Breast epithelium (tissue), 4 donors: ENCODE measurements around the gene GZMH. TPM values are rescaled to one million over a fixed set of nuclear protein-coding genes. Genes with fewer than 3 reads are reported as not detected.

Source experiments
- DNase-seq, 2 donors: peaks; one replicate each; pipeline ENCODE4 v3.0.0-alpha.2; 2019; ENCODE audit warnings: low spot score in 2 of 2
- H3K27ac ChIP-seq, 2 donors: fragments of 200-600 bp; sonication (generic) in 1 of 2; one replicate each; pipeline ENCODE4 v1.5.1; 2016 to 2019; ENCODE audit warnings: mild to moderate bottlenecking in 1 of 2
- H3K27me3 ChIP-seq, 2 donors: fragments of 200-600 bp; sonication (generic) in 1 of 2; one replicate each; pipeline versions ENCODE4 v1.5.1 to v1.6.0; 2017 to 2019; ENCODE audit warnings: control low read depth in 1 of 2, mild to moderate bottlenecking in 1 of 2
- H3K36me3 ChIP-seq: fragments of 200-600 bp; one replicate; pipeline ENCODE4 v1.5.1; 2019
- H3K4me1 ChIP-seq, 2 donors: fragments of 200-600 bp; sonication (generic); one replicate each; pipeline ENCODE4 v1.5.1; 2016 to 2019; ENCODE audit warnings: control low read depth in 1 of 2
- H3K4me3 ChIP-seq, 3 donors: fragments of 200-600 bp; sonication (generic); 1 replicate in 2 of 3; 2 replicates in 1 of 3; pipeline ENCODE4 v1.5.1; 2016 to 2019; ENCODE audit warnings: mild to moderate bottlenecking in 3 of 3, moderate library complexity in 2 of 3
- H3K9me3 ChIP-seq, 2 donors: fragments of 200-600 bp; sonication (generic) in 1 of 2; one replicate each; pipeline ENCODE4 v1.5.1; 2016 to 2019; ENCODE audit warnings: control low read depth in 1 of 2
- CTCF ChIP-seq, 3 donors: fragments of 450-650 bp; IDR thresholded peaks; one replicate each; pipeline ENCODE4 v1.5.1; 2016 to 2017; ENCODE audit warnings: antibody characterized with exemption in 3 of 3, mild to moderate bottlenecking in 3 of 3, moderate library complexity in 3 of 3
- POLR2A ChIP-seq: fragments of 450-650 bp; IDR thresholded peaks from one replicate; pipeline ENCODE4 v1.6.1; 2016; ENCODE audit warnings: antibody characterized with exemption, mild to moderate bottlenecking, moderate library complexity
- POLR2AphosphoS5 ChIP-seq, 3 donors: sonication (generic); formaldehyde crosslinking; IDR thresholded peaks; one replicate each; pipeline ENCODE4 v1.6.1; 2017; ENCODE audit warnings: antibody characterized with exemption in 3 of 3
- intact Hi-C: fragments of 100-400 bp; cut with DNase I; formaldehyde crosslinking; loops from one replicate; pipeline ENCODE4 v1.15.1; 2023; ENCODE audit warnings: low total_unique reads
- total RNA-seq, 3 donors: library from RNA; depleted of rRNA; stranded (reverse); fragments of >200 nt; gene quantifications; one replicate each; pipeline ENCODE4 v1.1.0, GENCODE V29; 2016

Gene GZMH
- total RNA-seq, 3 donors from 2014 or later: 0.80 to 1.3 (median 0.98) TPM

GRCh38 chr14:24629521-24629920 is 20.0 kb upstream of the GZMH start:
- no peak overlapping the region for H3K4me3 ChIP-seq
- no peak for TF ChIP-seq CTCF (IDR thresholded peaks at IDR 0.05)
- TF ChIP-seq POLR2AphosphoS5 (IDR thresholded peaks at IDR 0.05): no peak
- no peak for TF ChIP-seq POLR2A
- no peaks in the 10 kb centered on the region for H3K36me3 ChIP-seq
- H3K27me3 ChIP-seq: no peaks in the 10 kb centered on the region
- intact Hi-C loops: no loop called here
- peaks cover 0 to 6% of the 10 kb centered on the region in 2 donors for H3K4me1 ChIP-seq
- no peak overlapping the region for H3K27ac ChIP-seq
- H3K9me3 ChIP-seq: no peaks in the 10 kb centered on the region
- DNase-seq: no peak

GRCh38 chr14:24613747-24614146 is 4.3 kb upstream of the GZMH start:
- Histone ChIP-seq H3K9me3 (no peaks in the 10 kb centered on the region), H3K27ac (no peak overlapping the region), H3K27me3 (no peaks in the 10 kb centered on the region), H3K4me3 (no peak overlapping the region), H3K4me1 (no peaks in the 10 kb centered on the region), H3K36me3 (no peaks in the 10 kb centered on the region)
- no peak for DNase-seq
- TF ChIP-seq CTCF (IDR thresholded peaks at IDR 0.05): no peak
- no peak for TF ChIP-seq POLR2AphosphoS5 (IDR thresholded peaks at IDR 0.05)
- no peak for TF ChIP-seq POLR2A
- intact Hi-C loops: no loop called here

- no peaks in the 10 kb centered on the region for H3K4me1 ChIP-seq
- no peak for DNase-seq
- TF ChIP-seq CTCF (IDR thresholded peaks at IDR 0.05): no peak
- H3K9me3 ChIP-seq: no peaks in the 10 kb centered on the region
- H3K36me3 ChIP-seq: no peaks in the 10 kb centered on the region
- no peak overlapping the region for H3K4me3 ChIP-seq
- intact Hi-C loops: no loop called here
- no peak overlapping the region for H3K27ac ChIP-seq
- no peaks in the 10 kb centered on the region for H3K27me3 ChIP-seq
Observed at GRCh38 chr14:24613241-24613640, 3.8 kb upstream of the GZMH start.

GRCh38 chr14:24612196-24612595 is 2.7 kb upstream of the GZMH start:
- Histone ChIP-seq H3K36me3 (no peaks in the 10 kb centered on the region), H3K27me3 (no peaks in the 10 kb centered on the region), H3K27ac (no peak overlapping the region), H3K4me1 (no peaks in the 10 kb centered on the region), H3K9me3 (no peaks in the 10 kb centered on the region), H3K4me3 (no peak overlapping the region)
- intact Hi-C loops: no loop called here
- TF ChIP-seq CTCF (IDR thresholded peaks at IDR 0.05) (no peak), POLR2AphosphoS5 (IDR thresholded peaks at IDR 0.05) (no peak), POLR2A (no peak)
- DNase-seq: no peak

- TF ChIP-seq POLR2A (no peak), POLR2AphosphoS5 (IDR thresholded peaks at IDR 0.05) (no peak), CTCF (IDR thresholded peaks at IDR 0.05) (no peak)
- H3K27ac ChIP-seq: no peak overlapping the region
- DNase-seq: no peak
- no peaks in the 10 kb centered on the region for H3K36me3 ChIP-seq
- no peaks in the 10 kb centered on the region for H3K4me1 ChIP-seq
- no peaks in the 10 kb centered on the region for H3K27me3 ChIP-seq
- H3K4me3 ChIP-seq: no peak overlapping the region
- H3K9me3 ChIP-seq: no peaks in the 10 kb centered on the region
- intact Hi-C loops: no loop called here
Observed at GRCh38 chr14:24607635-24608514, 1.6 kb downstream of the GZMH start.
